Subcutaneous adipose tissue (tissue), 4 donors: ENCODE measurements around the gene TBCD. TPM values are rescaled to one million over a fixed set of nuclear protein-coding genes. Genes with fewer than 3 reads are reported as not detected.

Experiments
- CTCF ChIP-seq: fragments of 450-650 bp; IDR thresholded peaks from one replicate; pipeline ENCODE4 v1.5.1; 2016; ENCODE audit warnings: low read depth, mild to moderate bottlenecking, control low read depth, antibody characterized with exemption, moderate library complexity
- total RNA-seq, 4 donors: library from RNA; depleted of rRNA; stranded (reverse); fragments of >200 nt; gene quantifications; one replicate each; pipeline ENCODE4 v1.1.0, GENCODE V29; 2016

The TBCD gene
- total RNA-seq, 4 donors from 2014 or later = 36.5 to 103 (median 54.7) TPM

- TF ChIP-seq CTCF = no peak
Observed at GRCh38 chr17:82893779-82894178, 141.9 kb downstream of the TBCD start.

- no peak for TF ChIP-seq CTCF
Observed at GRCh38 chr17:82894389-82894788, 142.5 kb downstream of the TBCD start.

- no peak for TF ChIP-seq CTCF
Observed at GRCh38 chr17:82895087-82895486, 143.2 kb downstream of the TBCD start.

GRCh38 chr17:82896071-82897000, 144.5 kb downstream of the TBCD start:
- no peak for TF ChIP-seq CTCF

- TF ChIP-seq CTCF = no peak
Observed at GRCh38 chr17:82897514-82898249, 145.8 kb downstream of the TBCD start.

GRCh38 chr17:82898976-82899514, 147.2 kb downstream of the TBCD start:
- no peak for TF ChIP-seq CTCF

GRCh38 chr17:82899941-82900340, 148.1 kb downstream of the TBCD start:
- no peak for TF ChIP-seq CTCF
